HEK293T (cell line): ENCODE measurements around the gene KLLN.
"Not testable (repeated sequence)": the region's sequence is repeated elsewhere in the genome, so short reads cannot be mapped to it uniquely, and the experiment has no call there.

Experiments
- CTCF ChIA-PET: fragments of 350-600 bp; formaldehyde crosslinking; extraction: SDS; loops from one replicate; lab custom pipeline; 2021; ENCODE audit warnings: antibody characterized with exemption, inconsistent platforms; lab: Yijun Ruan, JAX
- POLR2A ChIA-PET: fragments of 350-600 bp; formaldehyde crosslinking; extraction: SDS; loops from one replicate; lab custom pipeline; 2020; ENCODE audit warnings: antibody characterized with exemption, inconsistent platforms; lab: Yijun Ruan, JAX
- DNase-seq: peaks from one replicate; pipeline ENCODE4 v3.0.0; 2012; ENCODE audit warnings: mixed read lengths; ENCODE audit errors: extremely low spot score
- ARNT ChIP-seq: fragments of 450-650 bp; IDR thresholded peaks from 2 replicates; pipeline ENCODE4 v1.6.1; 2017; ENCODE audit warnings: mild to moderate bottlenecking
- BHLHE40 ChIP-seq: fragments of 450-650 bp; IDR thresholded peaks from 2 replicates; pipeline ENCODE4 v1.6.1; 2016; ENCODE audit warnings: mild to moderate bottlenecking, moderate library complexity, borderline replicate concordance
- CTBP1 ChIP-seq: fragments of 450-650 bp; IDR thresholded peaks from 2 replicates; pipeline ENCODE4 v1.6.1; 2016; ENCODE audit warnings: borderline replicate concordance
- ELF4 ChIP-seq: fragments of 450-650 bp; IDR thresholded peaks from 2 replicates; pipeline ENCODE4 v1.6.1; 2017; ENCODE audit warnings: antibody characterized with exemption
- FOXA1 ChIP-seq: fragments of 450-650 bp; IDR thresholded peaks from 2 replicates; pipeline ENCODE4 v1.6.1; 2016; ENCODE audit warnings: mild to moderate bottlenecking
- FOXK2 ChIP-seq: fragments of 450-650 bp; IDR thresholded peaks from 2 replicates; pipeline ENCODE4 v1.6.1; 2016; ENCODE audit warnings: mild to moderate bottlenecking
- FOXM1 ChIP-seq: fragments of 450-650 bp; IDR thresholded peaks from 2 replicates; pipeline ENCODE4 v1.6.1; 2017; ENCODE audit warnings: mild to moderate bottlenecking, borderline replicate concordance
- HDGF ChIP-seq: fragments of 450-650 bp; IDR thresholded peaks from 2 replicates; pipeline ENCODE4 v1.6.1; 2017; ENCODE audit warnings: antibody characterized with exemption, borderline replicate concordance
- L3MBTL2 ChIP-seq: fragments of 450-650 bp; conservative IDR thresholded peaks from 2 replicates; pipeline ENCODE4 v1.6.1; 2016; ENCODE audit warnings: mild to moderate bottlenecking
- LEF1 ChIP-seq: fragments of 450-650 bp; IDR thresholded peaks from 2 replicates; pipeline ENCODE4 v1.6.1; 2017; ENCODE audit warnings: mild to moderate bottlenecking, borderline replicate concordance
- NFRKB ChIP-seq: fragments of 450-650 bp; IDR thresholded peaks from 2 replicates; pipeline ENCODE4 v1.6.1; 2016; ENCODE audit warnings: mild to moderate bottlenecking, moderate library complexity
- PKNOX1 ChIP-seq: fragments of 450-650 bp; IDR thresholded peaks from 2 replicates; pipeline ENCODE4 v1.6.1; 2016
- SP1 ChIP-seq: fragments of 450-650 bp; IDR thresholded peaks from 2 replicates; pipeline ENCODE4 v1.6.1; 2017
- SUZ12 ChIP-seq: fragments of 450-650 bp; IDR thresholded peaks from 2 replicates; pipeline ENCODE4 v1.6.1; 2016; ENCODE audit warnings: mild to moderate bottlenecking
- TARDBP ChIP-seq: fragments of 450-650 bp; IDR thresholded peaks from 2 replicates; pipeline ENCODE4 v1.6.1; 2016
- ZNF384 ChIP-seq: fragments of 450-650 bp; IDR thresholded peaks from 2 replicates; pipeline ENCODE4 v1.6.1; 2016

The KLLN gene

GRCh38 chr10:87849001-87849400 is 14.3 kb downstream of the KLLN start:
- ChIA-PET CTCF (interaction anchor here (0.6 to 1.0 kb wide), 3 partner anchors 9 to 261 kb away, joined by 3 to 5 read pairs (median 4); no protein-coding TSS in a partner anchor), POLR2A (interaction anchor here (3.3 kb wide), 1 partner anchor 13 kb away, joined by 15 read pairs; the partner anchor contains the start of genes KLLN and PTEN)
- TF ChIP-seq NFRKB = no peak
- TF ChIP-seq LEF1 = no peak
- TF ChIP-seq ELF4 = no peak
- TF ChIP-seq SUZ12 = no peak
- TF ChIP-seq PKNOX1 = no peak
- TF ChIP-seq CTBP1 = no peak
- no peak for TF ChIP-seq BHLHE40

GRCh38 chr10:87847550-87847949 is 15.8 kb downstream of the KLLN start:
- POLR2A ChIA-PET = no interaction called here
- DNase-seq = no peak
- TF ChIP-seq ARNT (no peak), L3MBTL2 (no peak), TARDBP (no peak), FOXM1 (no peak), PKNOX1 (no peak), BHLHE40 (no peak), HDGF (no peak)
- CTCF ChIA-PET = interaction anchor here (0.5 kb wide), 1 partner anchor 15 kb away, joined by 5 read pairs; no protein-coding TSS in a partner anchor

More at GRCh38 chr10:87849001-87849400, 14.3 kb downstream of the KLLN start:
- DNase-seq = no peak

- POLR2A ChIA-PET = interaction anchor here (1.4 to 1.7 kb wide), 2 partner anchors 16 to 29 kb away, joined by 10 to 14 read pairs; partner anchors contain the start of genes ATAD1, KLLN and PTEN
- CTCF ChIA-PET = interaction anchor here (0.8 kb wide), 1 partner anchor 21 kb away, joined by 6 read pairs; no protein-coding TSS in a partner anchor
Observed at GRCh38 chr10:87846711-87847110, 16.6 kb downstream of the KLLN start.

GRCh38 chr10:87846023-87846422 is 17.3 kb downstream of the KLLN start:
- peak; percentile 11 for DNase-seq
- POLR2A ChIA-PET = interaction anchor here (1.4 to 1.7 kb wide), 2 partner anchors 17 to 28 kb away, joined by 10 to 14 read pairs; partner anchors contain the start of genes ATAD1, KLLN and PTEN
- no peak for TF ChIP-seq FOXM1
- TF ChIP-seq ZNF384 = no peak
- peak; percentile 83 for TF ChIP-seq CTBP1
- TF ChIP-seq SP1 = no peak
- TF ChIP-seq ARNT = peak; percentile 83
- TF ChIP-seq L3MBTL2 = 0 out of 2 replicates have a peak, but pooled peaks have one; percentile 16
- no peak for TF ChIP-seq PKNOX1
- TF ChIP-seq FOXA1 = no peak
- no peak for TF ChIP-seq TARDBP
- no peak for TF ChIP-seq BHLHE40
- TF ChIP-seq FOXK2 = no peak
- no peak for TF ChIP-seq SUZ12
- TF ChIP-seq HDGF = no peak
- no peak for TF ChIP-seq ELF4
- TF ChIP-seq LEF1 = no peak
- TF ChIP-seq NFRKB = no peak
- CTCF ChIA-PET = interaction anchor here (0.8 to 1.0 kb wide), 3 partner anchors 8 to 543 kb away, joined by 3 to 6 read pairs (median 5); no protein-coding TSS in a partner anchor

More at GRCh38 chr10:87846711-87847110, 16.6 kb downstream of the KLLN start:
- not testable (repeated sequence) for DNase-seq

GRCh38 chr10:87845624-87845998 is 17.7 kb downstream of the KLLN start:
- POLR2A ChIA-PET = interaction anchor here (1.4 to 1.7 kb wide), 2 partner anchors 17 to 28 kb away, joined by 10 to 14 read pairs; partner anchors contain the start of genes ATAD1, KLLN and PTEN

GRCh38 chr10:87844837-87845623 is 18.3 kb downstream of the KLLN start:
- TF ChIP-seq CTBP1 (no peak), NFRKB (no peak), PKNOX1 (no peak), LEF1 (no peak), FOXA1 (no peak), TARDBP (no peak), ELF4 (no peak), BHLHE40 (no peak), SP1 (no peak), FOXM1 (no peak), ARNT (no peak), ZNF384 (no peak), FOXK2 (no peak), HDGF (no peak), L3MBTL2 (no peak), SUZ12 (no peak)
- POLR2A ChIA-PET = interaction anchor here (1.7 kb wide), 1 partner anchor 27 kb away, joined by 14 read pairs; the partner anchor contains the start of gene ATAD1
- DNase-seq = no peak
- CTCF ChIA-PET = interaction anchor here (1.0 kb wide), 2 partner anchors 9 to 544 kb away, joined by 3 to 5 read pairs; no protein-coding TSS in a partner anchor

More at GRCh38 chr10:87845624-87845998, 17.7 kb downstream of the KLLN start:
- DNase-seq = no peak
- TF ChIP-seq ARNT = no peak
- no peak for TF ChIP-seq SUZ12
- no peak for TF ChIP-seq FOXK2
- no peak for TF ChIP-seq SP1
- TF ChIP-seq LEF1 = no peak
- no peak for TF ChIP-seq NFRKB
- TF ChIP-seq BHLHE40 = no peak
- TF ChIP-seq L3MBTL2 = no peak
- CTCF ChIA-PET = interaction anchor here (1.0 kb wide), 2 partner anchors 8 to 543 kb away, joined by 3 to 5 read pairs; no protein-coding TSS in a partner anchor
